ENCODE measurements around the gene OPN4. TPM values are rescaled to one million over a fixed set of nuclear protein-coding genes. Genes with fewer than 3 reads are reported as not detected.

The OPN4 gene
- total RNA-seq, 1 donor from 2014 or later = not detected

- Histone ChIP-seq H3K9me3 (no peaks in the 10 kb centered on the region), H3K27ac (no peak overlapping the region), H3K4me3 (no peak overlapping the region), H3K27me3 (ENCODE audit: low read depth) (peaks cover 4% of the 10 kb centered on the region), H3K36me3 (no peaks in the 10 kb centered on the region), H3K4me1 (no peaks in the 10 kb centered on the region)
- intact Hi-C loops (cut with DNase I) = no loop called here
- ATAC-seq = no peak
- peak; percentile 30 for DNase-seq
- no peak for TF ChIP-seq CTCF (IDR thresholded peaks at IDR 0.05)
Measured at GRCh38 chr10:86663576-86664339, 9.4 kb downstream of the OPN4 start.

GRCh38 chr10:86664341-86665217 lies 10.2 kb downstream of the OPN4 start:
- Histone ChIP-seq H3K9me3 (no peaks in the 10 kb centered on the region), H3K4me3 (no peak overlapping the region), H3K36me3 (no peaks in the 10 kb centered on the region), H3K27me3 (ENCODE audit: low read depth) (peaks cover 4% of the 10 kb centered on the region), H3K27ac (no peak overlapping the region), H3K4me1 (no peaks in the 10 kb centered on the region)
- TF ChIP-seq CTCF (IDR thresholded peaks at IDR 0.05) = no peak
- intact Hi-C loops (cut with DNase I) = no loop called here
- DNase-seq (peak; percentile 32), ATAC-seq (no peak)

DNA sequence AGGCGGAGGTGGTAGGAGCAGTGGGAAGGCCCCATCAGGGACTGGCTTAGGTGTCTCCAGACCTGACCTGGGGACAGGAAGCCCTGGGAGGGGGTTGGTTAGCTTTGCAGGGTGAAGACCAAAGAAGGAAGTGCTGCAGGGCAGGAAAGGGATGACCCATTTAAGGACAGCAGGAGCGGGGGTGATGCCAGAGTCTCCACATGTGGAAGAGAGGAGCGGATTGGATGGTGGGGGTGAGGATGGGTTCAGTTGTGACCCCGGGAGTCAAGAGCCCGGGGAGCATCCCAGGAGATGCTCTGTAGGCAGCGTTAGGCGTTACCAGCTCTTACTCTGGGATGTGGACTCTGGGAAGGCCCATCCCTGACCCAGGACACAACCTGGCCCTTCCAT lies 10.9 kb downstream of the OPN4 start:
- H3K27ac ChIP-seq = no peak overlapping the region
- intact Hi-C loops (cut with DNase I) = no loop called here

GRCh38 chr10:86665868-86666267 lies 11.5 kb downstream of the OPN4 start:
- ATAC-seq = no peak
- Histone ChIP-seq H3K27me3 (ENCODE audit: low read depth) (peaks cover 4% of the 10 kb centered on the region), H3K27ac (no peak overlapping the region), H3K4me1 (no peaks in the 10 kb centered on the region), H3K4me3 (no peak overlapping the region), H3K36me3 (no peaks in the 10 kb centered on the region), H3K9me3 (no peaks in the 10 kb centered on the region)
- intact Hi-C loops (cut with DNase I) = no loop called here
- DNase-seq = no peak
- TF ChIP-seq CTCF (IDR thresholded peaks at IDR 0.05) = no peak

More for the DNA sequence above, 10.9 kb downstream of the OPN4 start:
- H3K36me3 ChIP-seq = no peaks in the 10 kb centered on the region
- ATAC-seq (no peak), DNase-seq (no peak)
- peaks cover 4% of the 10 kb centered on the region for H3K27me3 ChIP-seq (ENCODE audit: low read depth)
- TF ChIP-seq CTCF (IDR thresholded peaks at IDR 0.05) = no peak
- no peak overlapping the region for H3K4me3 ChIP-seq
- no peaks in the 10 kb centered on the region for H3K4me1 ChIP-seq
- no peaks in the 10 kb centered on the region for H3K9me3 ChIP-seq

DNA sequence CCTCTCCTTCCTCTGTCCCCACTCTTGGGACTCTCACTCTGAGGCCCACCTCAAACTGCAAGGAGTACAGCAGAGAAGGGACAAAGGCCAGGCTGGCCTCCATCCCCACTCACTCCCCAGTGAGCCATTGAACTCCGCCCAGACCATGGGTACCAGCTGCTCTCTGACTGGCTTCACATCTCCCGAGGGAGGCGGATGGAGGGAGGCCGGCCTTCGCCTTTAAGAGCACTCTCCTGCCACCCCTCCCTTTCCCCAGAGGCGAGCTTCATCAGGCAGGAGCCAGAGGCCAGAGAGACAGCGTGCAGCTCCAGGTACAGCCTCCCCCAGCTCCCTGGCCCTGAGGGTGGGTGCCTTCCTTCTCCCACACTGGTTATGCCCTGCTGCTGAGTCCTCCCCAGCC lies 12.2 kb downstream of the OPN4 start:
- H3K36me3 ChIP-seq = no peaks in the 10 kb centered on the region
- no peak overlapping the region for H3K27ac ChIP-seq
- H3K9me3 ChIP-seq = no peaks in the 10 kb centered on the region
- intact Hi-C loops (cut with DNase I) = no loop called here
- peaks cover 4% of the 10 kb centered on the region for H3K27me3 ChIP-seq (ENCODE audit: low read depth)
- DNase-seq (no peak), ATAC-seq (no peak)
- H3K4me3 ChIP-seq = no peak overlapping the region
- H3K4me1 ChIP-seq = no peaks in the 10 kb centered on the region
- no peak for TF ChIP-seq CTCF (IDR thresholded peaks at IDR 0.05)

Measured in lower lobe of right lung (tissue), 2 donors.